DMS 273 (cell line): Measurements from ENCODE around the gene CD7.
A peak's percentile ranks its signal among the peaks of the same experiment; 100 is the strongest.

Experiments
- DNase-seq: peaks from one replicate; lab custom pipeline; 2025; ENCODE audit not compliant: unreplicated experiment; lab: John Stamatoyannopoulos, UW

The CD7 gene

DNA sequence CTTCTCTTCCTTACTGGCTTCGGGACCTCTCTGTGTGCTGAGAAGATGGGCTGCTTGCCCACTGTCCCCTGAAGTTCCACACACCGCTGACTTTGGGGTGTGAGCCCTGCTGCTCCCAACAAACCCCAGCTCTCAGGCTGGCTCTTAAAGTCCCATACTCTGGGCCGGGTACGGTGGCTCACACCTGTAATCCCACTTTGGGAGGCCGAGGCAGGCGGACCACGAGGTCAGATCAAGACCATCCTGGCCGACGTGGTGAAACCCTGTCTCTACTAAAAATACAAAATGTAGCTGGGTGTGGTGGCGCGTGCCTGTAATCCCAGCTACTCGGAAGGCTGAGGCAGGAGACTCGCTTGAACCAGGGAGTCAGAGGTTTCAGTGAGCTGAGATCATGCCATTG lies 17.2 kb downstream of the CD7 start:
- no peak for DNase-seq

DNA sequence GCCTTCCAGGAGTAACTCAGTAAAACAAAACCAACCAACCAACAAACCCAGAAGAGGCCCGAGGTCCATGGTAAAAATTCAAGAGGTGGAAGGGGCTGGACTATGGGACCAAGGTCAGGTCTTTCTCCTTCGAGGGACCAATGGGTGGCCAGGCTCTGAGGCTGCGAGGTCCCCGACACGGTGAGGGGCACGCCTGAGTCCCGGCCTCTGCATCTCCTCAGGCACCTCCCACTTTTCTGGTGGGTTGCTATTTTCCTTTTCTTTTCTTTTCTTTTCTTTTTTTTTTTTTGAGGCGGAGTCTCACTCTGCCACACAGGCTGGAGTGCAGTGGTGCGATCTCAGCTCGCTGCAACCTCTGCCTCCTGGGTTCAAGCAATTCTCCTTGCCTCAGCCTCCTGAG lies 18.0 kb downstream of the CD7 start:
- no peak for DNase-seq

GRCh38 chr17:82298538-82299421 lies 18.6 kb downstream of the CD7 start:
- no peak for DNase-seq

- peak; percentile 78 for DNase-seq
These were observed 19.5 kb downstream of the CD7 start for GRCh38 chr17:82297714-82298537.

DNA sequence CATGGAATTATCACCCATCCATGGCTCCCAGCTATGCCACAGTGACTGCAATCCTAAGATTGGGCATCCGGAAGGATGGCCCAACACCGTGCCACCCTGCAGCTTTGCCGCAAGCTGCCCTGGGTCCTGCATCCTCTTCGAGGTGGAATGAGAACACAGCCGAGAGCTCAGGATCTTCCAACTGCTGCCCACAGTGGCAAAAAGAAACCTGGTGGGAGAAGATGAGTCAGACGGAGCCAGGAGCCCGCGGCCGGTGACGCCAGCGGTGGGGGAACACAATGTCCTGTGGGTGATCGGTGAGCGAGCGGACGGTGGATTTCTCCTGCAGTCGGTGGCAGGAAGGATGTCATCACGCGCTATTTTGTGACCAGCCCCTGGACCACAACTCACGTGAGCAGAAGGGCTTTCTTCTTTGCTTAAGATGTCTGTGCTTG lies 20.1 kb downstream of the CD7 start:
- DNase-seq: peak; percentile 53

DNA sequence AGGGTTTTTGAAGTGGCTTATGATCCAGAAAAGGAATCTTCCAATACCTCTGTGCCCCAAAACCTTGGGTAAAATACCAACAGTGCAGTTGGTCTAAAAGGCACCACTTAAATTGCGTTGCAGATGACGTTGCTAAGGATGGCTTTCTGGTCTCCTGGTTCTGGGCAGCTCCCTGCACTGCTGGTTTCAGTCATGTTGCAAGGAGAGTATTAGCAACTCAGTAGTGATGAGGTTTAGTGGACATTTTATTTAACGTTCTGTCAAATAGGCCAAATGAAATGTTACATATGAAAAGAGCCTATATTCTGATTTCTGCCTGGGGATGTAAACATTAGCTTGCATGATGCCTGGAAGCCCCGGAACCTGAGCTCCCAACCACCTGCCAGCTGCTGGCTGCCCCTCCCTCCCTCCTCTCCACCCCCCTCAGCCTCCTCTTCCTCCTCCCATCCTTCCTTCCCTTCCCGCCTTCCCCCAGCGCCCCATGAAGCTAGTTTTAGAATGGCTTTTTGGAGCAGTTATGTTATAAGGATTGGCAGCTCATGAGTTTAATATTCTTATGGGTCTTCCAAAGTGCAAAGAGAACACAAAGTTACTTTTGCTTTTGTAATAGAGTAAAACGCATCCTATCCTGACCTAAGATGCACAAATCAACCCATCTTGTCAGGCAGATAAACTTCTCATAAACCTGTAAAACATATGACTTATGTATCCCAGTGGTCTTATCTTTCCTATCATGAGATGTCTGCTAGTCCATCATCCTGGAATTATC lies 20.7 kb downstream of the CD7 start:
- peak; percentile 56 for DNase-seq

DNA sequence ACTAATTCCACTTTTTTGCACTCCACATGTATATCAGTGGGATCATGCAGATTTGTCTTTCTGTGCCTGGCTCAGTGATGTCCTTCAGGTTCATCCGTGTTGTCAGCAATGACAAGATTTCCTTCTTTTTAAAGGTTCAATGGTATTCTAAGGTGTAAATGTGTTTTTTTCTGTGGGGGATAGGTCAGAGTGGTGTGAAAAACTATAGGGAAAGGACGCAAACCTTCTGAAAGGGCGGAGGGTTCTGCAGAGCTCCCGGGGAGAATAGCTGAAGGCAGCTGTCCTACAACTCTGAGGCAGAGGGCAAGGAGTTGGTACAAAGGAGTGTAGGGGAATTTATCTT lies 22.0 kb downstream of the CD7 start:
- DNase-seq: no peak

DNA sequence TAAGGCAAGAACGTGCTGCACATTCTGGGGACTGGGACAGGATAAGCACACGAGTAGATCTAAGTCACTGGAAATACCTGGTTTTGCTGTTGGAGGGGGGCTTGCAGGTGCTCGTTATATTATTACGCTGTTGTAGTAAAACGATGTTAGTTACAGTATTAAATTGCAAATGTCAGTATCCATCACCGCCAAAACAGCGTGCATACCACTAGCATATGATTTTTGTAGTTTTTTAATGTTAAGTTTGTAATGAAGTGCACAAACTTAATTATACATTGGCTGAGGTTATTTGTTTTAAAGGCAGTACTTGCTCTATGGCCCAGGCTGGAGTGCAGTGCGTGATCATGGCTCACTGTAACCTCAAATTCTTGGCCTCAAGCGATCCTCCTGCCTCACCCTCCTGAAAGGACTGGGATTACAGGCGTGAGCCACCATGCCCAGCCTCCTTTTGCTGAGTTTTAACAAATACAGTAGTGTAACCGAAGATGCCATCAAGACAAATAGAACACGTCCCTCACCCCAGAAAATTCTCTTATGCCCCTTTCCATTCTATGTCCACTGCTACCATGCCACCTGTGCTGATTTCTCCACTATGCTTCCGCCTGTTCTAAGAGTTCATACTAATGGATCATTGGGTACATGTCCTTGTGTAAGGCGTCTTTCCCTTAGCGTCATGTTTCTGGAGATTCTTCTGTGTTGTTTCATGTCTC lies 23.2 kb downstream of the CD7 start:
- no peak for DNase-seq

- DNase-seq: peak; percentile 99
These were observed 24.9 kb downstream of the CD7 start for GRCh38 chr17:82292251-82293154.

- DNase-seq: no peak
These were observed 25.7 kb downstream of the CD7 start for GRCh38 chr17:82291582-82292250.

DNA sequence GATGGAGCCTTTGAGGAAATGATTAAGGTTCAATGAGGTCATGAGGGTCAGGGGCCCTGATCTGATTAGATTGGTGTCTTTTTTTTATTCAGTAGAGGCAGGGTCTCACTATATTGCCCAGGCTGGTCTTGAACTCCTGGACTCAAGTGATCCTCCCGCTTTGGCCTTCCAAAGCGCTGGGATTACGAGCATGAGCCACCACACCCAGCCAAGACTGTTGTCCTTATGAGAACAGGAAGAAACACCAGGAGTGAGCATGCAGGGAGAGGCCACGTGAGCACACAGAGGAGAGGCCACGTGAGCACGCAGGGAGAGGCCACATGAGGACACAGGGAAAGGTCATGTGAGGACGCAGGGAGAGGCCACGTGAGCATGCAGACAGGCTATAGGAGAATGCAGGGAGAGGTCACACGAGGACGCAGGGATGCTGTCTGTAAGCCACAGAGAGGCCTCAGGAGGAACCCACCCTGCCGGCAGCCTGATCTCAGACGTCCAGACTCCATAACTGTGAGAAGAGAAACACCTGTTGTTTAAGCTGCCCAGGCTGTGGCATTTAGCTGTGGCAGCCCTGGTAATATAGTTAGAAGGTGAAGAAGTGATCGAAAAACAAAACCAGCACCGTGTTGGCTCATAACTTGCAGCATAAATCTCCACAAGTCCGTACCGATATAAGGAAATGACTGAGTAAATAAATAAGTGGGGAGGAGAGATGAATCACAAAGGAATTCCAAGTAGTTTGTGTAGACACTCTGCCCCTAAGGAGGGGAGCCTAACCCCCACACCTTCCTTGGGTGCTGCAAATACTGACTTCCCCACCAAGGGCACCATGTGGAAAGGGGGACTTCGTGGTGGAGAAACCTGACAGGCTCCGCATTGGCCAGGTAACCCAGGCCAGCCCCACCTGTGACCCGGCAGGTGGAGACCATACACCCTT lies 29.3 kb downstream of the CD7 start:
- DNase-seq: peak; percentile 96

- no peak for DNase-seq
These were observed 30.2 kb downstream of the CD7 start for GRCh38 chr17:82287013-82287867.

DNA sequence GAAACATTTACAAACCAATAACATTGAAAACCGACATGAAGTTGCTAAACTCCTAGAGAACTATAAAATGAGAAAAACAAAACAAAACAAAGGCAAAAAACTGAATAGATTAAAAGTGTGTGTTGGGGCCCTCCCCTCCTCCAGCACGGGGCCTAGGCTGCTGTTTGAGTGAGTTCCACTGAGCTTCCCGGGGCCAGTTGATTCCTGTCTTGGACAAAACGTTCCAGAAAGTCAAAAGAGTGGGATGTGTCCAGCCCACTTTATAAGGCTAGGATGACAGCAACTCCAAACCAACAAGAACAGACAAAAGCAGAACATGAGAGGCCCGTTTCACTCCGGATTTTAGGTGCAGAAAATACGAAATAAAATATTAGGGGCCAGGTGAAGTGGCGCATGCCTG lies 32.3 kb downstream of the CD7 start:
- no peak for DNase-seq

DNA sequence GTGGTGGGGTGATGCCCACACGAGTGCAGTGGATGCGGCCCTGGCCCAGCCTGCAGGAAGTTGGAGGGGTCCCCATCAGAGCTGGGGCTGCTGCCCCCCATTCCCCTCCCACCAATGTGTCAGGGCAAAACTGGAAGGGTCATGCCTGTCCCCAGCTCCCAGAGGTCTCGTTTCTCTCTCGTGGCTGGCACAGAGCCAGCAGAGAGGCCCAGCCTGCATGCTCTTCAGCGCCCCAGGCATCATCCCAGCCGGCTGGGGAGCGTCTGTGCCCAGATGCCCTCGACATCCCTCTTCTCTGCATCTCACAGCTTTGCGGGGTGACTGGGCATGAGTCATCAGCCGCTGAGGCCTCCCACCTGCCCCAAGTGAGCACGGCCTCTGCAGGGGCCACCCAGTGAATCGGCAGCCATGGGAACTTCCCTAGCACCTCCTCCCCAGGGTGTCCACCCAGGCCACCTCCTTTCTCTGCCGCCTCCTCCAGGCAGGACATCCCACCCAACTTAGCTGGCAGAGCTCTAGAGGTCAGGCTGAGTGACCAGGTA lies 34.1 kb downstream of the CD7 start:
- peak; percentile 78 for DNase-seq

- DNase-seq: no peak
These were observed 34.9 kb downstream of the CD7 start for GRCh38 chr17:82282239-82283207.
